GM19463 (cell line): Measurements from ENCODE around the gene MYO5B.
A peak's percentile ranks its signal among the peaks of the same experiment; 100 is the strongest.

Experiments
- ATAC-seq: cut with Tn5 transposase; IDR thresholded peaks from one replicate; pipeline ENCODE4 v1.9.1; 2021; ENCODE audit warnings: mild to moderate bottlenecking, moderate library complexity; ENCODE audit not compliant: unreplicated experiment

MYO5B gene

GRCh38 chr18:50189160-50189559, 5.8 kb downstream of the MYO5B start:
- peak; percentile 69 for ATAC-seq

- no peak for ATAC-seq
Measured at GRCh38 chr18:50188652-50189051, 6.3 kb downstream of the MYO5B start.

- ATAC-seq = no peak
Measured at GRCh38 chr18:50187659-50188058, 7.3 kb downstream of the MYO5B start.

GRCh38 chr18:50186385-50186784, 8.6 kb downstream of the MYO5B start:
- no peak for ATAC-seq

GRCh38 chr18:50183556-50183955, 11.4 kb downstream of the MYO5B start:
- ATAC-seq = no peak

- no peak for ATAC-seq
Measured at GRCh38 chr18:50182511-50182910, 12.4 kb downstream of the MYO5B start.

GRCh38 chr18:50181590-50181989, 13.4 kb downstream of the MYO5B start:
- no peak for ATAC-seq

GRCh38 chr18:50179465-50179864, 15.5 kb downstream of the MYO5B start:
- ATAC-seq = no peak

- ATAC-seq = no peak
Measured at GRCh38 chr18:50177294-50177992, 17.5 kb downstream of the MYO5B start.

GRCh38 chr18:50172367-50172766, 22.6 kb downstream of the MYO5B start:
- ATAC-seq = no peak

- no peak for ATAC-seq
Measured at GRCh38 chr18:50171406-50171805, 23.5 kb downstream of the MYO5B start.

GRCh38 chr18:50170004-50170403, 24.9 kb downstream of the MYO5B start:
- ATAC-seq = no peak

- no peak for ATAC-seq
Measured at GRCh38 chr18:50169149-50169548, 25.8 kb downstream of the MYO5B start.

GRCh38 chr18:50167966-50168365, 27.0 kb downstream of the MYO5B start:
- ATAC-seq = no peak

- ATAC-seq = no peak
Measured at GRCh38 chr18:50166901-50167300, 28.0 kb downstream of the MYO5B start.

GRCh38 chr18:50163505-50163904, 31.4 kb downstream of the MYO5B start:
- ATAC-seq = no peak

GRCh38 chr18:50162486-50163304, 32.3 kb downstream of the MYO5B start:
- no peak for ATAC-seq

GRCh38 chr18:50161597-50162205, 33.2 kb downstream of the MYO5B start:
- no peak for ATAC-seq

- no peak for ATAC-seq
Measured at GRCh38 chr18:50159654-50160046, 35.3 kb downstream of the MYO5B start.

GRCh38 chr18:50158866-50159653, 35.9 kb downstream of the MYO5B start:
- ATAC-seq = no peak

- no peak for ATAC-seq
Measured at GRCh38 chr18:50155406-50155805, 39.5 kb downstream of the MYO5B start.
